Uterus (tissue), 2 donors: Measurements from ENCODE around the gene DCTN2.

Source experiments
- POLR2A ChIP-seq, 2 donors: fragments of 450-650 bp; IDR thresholded peaks; one replicate each; pipeline ENCODE4 v1.6.1; 2016; ENCODE audit warnings: antibody characterized with exemption in 2 of 2, mild to moderate bottlenecking in 1 of 2, moderate library complexity in 1 of 2
- TF ChIP-seq, protein P1 (sequence below), 4 experiments: fragments of 200-600 bp in 2 of 4; fragments of 450-650 bp in 2 of 4; sonication (generic) in 2 of 4; IDR thresholded peaks; one replicate each; pipeline ENCODE4 v1.5.1; 2016 to 2019; ENCODE audit warnings: antibody characterized with exemption in 4 of 4, mild to moderate bottlenecking in 2 of 4, moderate library complexity in 1 of 4

DNA sequence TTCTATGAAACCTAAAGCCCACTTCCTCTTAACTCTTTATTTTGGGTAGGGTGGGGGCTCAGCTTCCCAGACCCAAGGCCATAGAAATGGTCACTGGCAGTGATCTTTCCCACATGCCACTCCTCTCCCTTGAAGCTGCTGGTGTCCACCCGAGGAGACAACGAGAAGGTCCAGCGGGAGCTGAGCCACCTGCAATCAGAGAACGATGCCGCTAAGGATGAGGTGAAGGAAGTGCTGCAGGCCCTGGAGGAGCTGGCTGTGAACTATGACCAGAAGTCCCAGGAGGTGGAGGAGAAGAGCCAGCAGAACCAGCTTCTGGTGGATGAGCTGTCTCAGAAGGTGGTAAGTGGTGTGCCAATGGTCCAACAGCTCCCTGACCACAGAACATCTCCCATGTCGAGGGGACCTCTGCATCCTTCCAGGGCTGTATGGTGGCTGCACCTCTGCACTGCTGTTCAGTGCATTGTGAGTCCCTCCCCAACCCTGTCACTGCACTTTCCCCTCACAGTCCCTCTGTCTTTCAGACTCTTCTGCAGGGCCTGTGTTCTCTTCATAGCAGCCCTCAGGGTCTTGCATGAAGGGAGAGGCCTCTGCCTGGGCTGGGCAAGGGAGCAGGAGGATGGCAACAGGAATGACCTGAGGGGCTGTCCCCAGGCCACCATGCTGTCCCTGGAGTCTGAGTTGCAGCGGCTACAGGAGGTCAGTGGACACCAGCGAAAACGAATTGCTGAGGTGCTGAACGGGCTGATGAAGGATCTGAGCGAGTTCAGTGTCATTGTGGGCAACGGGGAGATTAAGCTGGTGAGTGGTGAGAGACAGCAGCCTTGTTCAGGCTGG lies 25.2 kb upstream of the DCTN2 start:
- TF ChIP-seq, protein P1, sequence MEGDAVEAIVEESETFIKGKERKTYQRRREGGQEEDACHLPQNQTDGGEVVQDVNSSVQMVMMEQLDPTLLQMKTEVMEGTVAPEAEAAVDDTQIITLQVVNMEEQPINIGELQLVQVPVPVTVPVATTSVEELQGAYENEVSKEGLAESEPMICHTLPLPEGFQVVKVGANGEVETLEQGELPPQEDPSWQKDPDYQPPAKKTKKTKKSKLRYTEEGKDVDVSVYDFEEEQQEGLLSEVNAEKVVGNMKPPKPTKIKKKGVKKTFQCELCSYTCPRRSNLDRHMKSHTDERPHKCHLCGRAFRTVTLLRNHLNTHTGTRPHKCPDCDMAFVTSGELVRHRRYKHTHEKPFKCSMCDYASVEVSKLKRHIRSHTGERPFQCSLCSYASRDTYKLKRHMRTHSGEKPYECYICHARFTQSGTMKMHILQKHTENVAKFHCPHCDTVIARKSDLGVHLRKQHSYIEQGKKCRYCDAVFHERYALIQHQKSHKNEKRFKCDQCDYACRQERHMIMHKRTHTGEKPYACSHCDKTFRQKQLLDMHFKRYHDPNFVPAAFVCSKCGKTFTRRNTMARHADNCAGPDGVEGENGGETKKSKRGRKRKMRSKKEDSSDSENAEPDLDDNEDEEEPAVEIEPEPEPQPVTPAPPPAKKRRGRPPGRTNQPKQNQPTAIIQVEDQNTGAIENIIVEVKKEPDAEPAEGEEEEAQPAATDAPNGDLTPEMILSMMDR (IDR thresholded peaks at IDR 0.05), result no peak
- TF ChIP-seq POLR2A (IDR thresholded peaks at IDR 0.05), result no peak
